CD4-positive, alpha-beta T cell (primary cell): Measurements from ENCODE around the gene ZSCAN5C. TPM values are rescaled to one million over a fixed set of nuclear protein-coding genes. Genes with fewer than 3 reads are reported as not detected.

Experiments
- ATAC-seq: fragments of 200-7000 bp; cut with Tn5 transposase; one replicate; pipeline ENCODE4 v1.10.0; 2022; ENCODE audit warnings: mild to moderate bottlenecking; ENCODE audit not compliant: poor library complexity
- CTCF ChIA-PET: fragments of 350-600 bp; sonication (Branson Sonifier 250); formaldehyde crosslinking; loops from one replicate; lab custom pipeline; 2021; ENCODE audit warnings: antibody characterized with exemption, inconsistent platforms; lab: Charles Lee
- POLR2A ChIA-PET: fragments of 350-600 bp; sonication (Branson Sonifier 250); formaldehyde crosslinking; loops from one replicate; lab custom pipeline; 2021; ENCODE audit warnings: antibody characterized with exemption, inconsistent platforms; lab: Charles Lee
- DNase-seq, 14 experiments: peaks; one replicate each; pipeline ENCODE4 v3.0.0-alpha.2; 2013 to 2020; ENCODE audit warnings: mixed read lengths in 2 of 14
- H3K27ac ChIP-seq, 2 donors: one replicate each; pipeline versions ENCODE4 v1.5.1 to v1.7.0; 2013; ENCODE audit warnings: low read length in 2 of 2, low read depth in 1 of 2, mild to moderate bottlenecking in 1 of 2
- H3K27me3 ChIP-seq, 2 experiments: 1 replicate in 1 of 2; 2 replicates in 1 of 2; pipeline versions ENCODE4 v1.6.1 to v1.7.0; 2013; ENCODE audit warnings: low read length in 2 of 2, control low read depth in 1 of 2, mild to moderate bottlenecking in 1 of 2, moderate library complexity in 1 of 2; ENCODE audit not compliant: insufficient read depth in 2 of 2, control insufficient read depth in 1 of 2
- H3K36me3 ChIP-seq: one replicate; pipeline ENCODE4 v1.6.1; 2013; ENCODE audit warnings: low read length, control low read depth; ENCODE audit not compliant: insufficient read depth
- H3K4me1 ChIP-seq: one replicate; pipeline ENCODE4 v1.6.1; 2013; ENCODE audit warnings: low read length, control low read depth; ENCODE audit not compliant: insufficient read depth
- H3K4me3 ChIP-seq: one replicate; pipeline ENCODE4 v1.5.1; 2013; ENCODE audit warnings: mild to moderate bottlenecking, low read length, moderate library complexity
- H3K9me3 ChIP-seq, 2 experiments: 1 replicate in 1 of 2; 2 replicates in 1 of 2; pipeline versions ENCODE4 v1.6.1 to v1.7.0; 2013; ENCODE audit warnings: low read length in 2 of 2, mild to moderate bottlenecking in 2 of 2, control low read depth in 1 of 2, moderate library complexity in 1 of 2; ENCODE audit not compliant: control insufficient read depth in 1 of 2, insufficient read depth in 1 of 2
- H3K27ac Mint-ChIP-seq: one replicate; pipeline ENCODE4 v1.8.0; 2020; ENCODE audit warnings: mixed read lengths
- H3K27me3 Mint-ChIP-seq: one replicate; pipeline ENCODE4 v1.8.0; 2021; ENCODE audit warnings: mixed read lengths
- H3K36me3 Mint-ChIP-seq: one replicate; pipeline ENCODE4 v1.8.0; 2021; ENCODE audit warnings: low read depth, mixed read lengths
- H3K4me1 Mint-ChIP-seq: one replicate; pipeline ENCODE4 v1.8.0; 2021; ENCODE audit warnings: low read depth, mixed read lengths
- H3K4me3 Mint-ChIP-seq: one replicate; pipeline ENCODE4 v1.8.0; 2020; ENCODE audit warnings: mild to moderate bottlenecking, mixed read lengths
- H3K9me3 Mint-ChIP-seq: one replicate; pipeline ENCODE4 v1.8.0; 2020; ENCODE audit warnings: mixed read lengths
- intact Hi-C, 2 experiments: fragments of 100-400 bp; cut with DNase I in 1 of 2; cut with micrococcal nuclease in 1 of 2; formaldehyde crosslinking; loops; one replicate each; pipeline versions ENCODE4 v1.15.1 to v1.9.0; 2023 to 2025; cut with DNase I, micrococcal nuclease
- total RNA-seq, 174 experiments: library from RNA in 2 of 174; stranded (reverse) in 2 of 174; gene quantifications; one replicate each; pipeline ENCODE4 v1.2.3 and lab custom pipeline; 2021 to 2026
- TF ChIP-seq, protein P1 (sequence below): fragments of 200-600 bp; IDR thresholded peaks from one replicate; pipeline ENCODE4 v1.8.0; 2022; ENCODE audit warnings: antibody characterized with exemption, mild to moderate bottlenecking

Gene ZSCAN5C
- total RNA-seq, 2 experiments from 2014 or later, result not detected

- ATAC-seq (no peak), DNase-seq (no peak)
- ChIA-PET CTCF (no interaction called here), POLR2A (no interaction called here)
- H3K9me3 Mint-ChIP-seq, result no peaks in the 10 kb centered on the region
- peaks cover 0 to 2% of the 10 kb centered on the region in 2 experiments for H3K27me3 ChIP-seq
- no peaks in the 10 kb centered on the region for H3K9me3 ChIP-seq
- H3K4me1 Mint-ChIP-seq, result peaks cover 2% of the 10 kb centered on the region
- no peaks in the 10 kb centered on the region for H3K36me3 Mint-ChIP-seq
- H3K27me3 Mint-ChIP-seq, result peaks cover 6% of the 10 kb centered on the region
- no peak overlapping the region for H3K4me3 Mint-ChIP-seq
- TF ChIP-seq, protein P1, sequence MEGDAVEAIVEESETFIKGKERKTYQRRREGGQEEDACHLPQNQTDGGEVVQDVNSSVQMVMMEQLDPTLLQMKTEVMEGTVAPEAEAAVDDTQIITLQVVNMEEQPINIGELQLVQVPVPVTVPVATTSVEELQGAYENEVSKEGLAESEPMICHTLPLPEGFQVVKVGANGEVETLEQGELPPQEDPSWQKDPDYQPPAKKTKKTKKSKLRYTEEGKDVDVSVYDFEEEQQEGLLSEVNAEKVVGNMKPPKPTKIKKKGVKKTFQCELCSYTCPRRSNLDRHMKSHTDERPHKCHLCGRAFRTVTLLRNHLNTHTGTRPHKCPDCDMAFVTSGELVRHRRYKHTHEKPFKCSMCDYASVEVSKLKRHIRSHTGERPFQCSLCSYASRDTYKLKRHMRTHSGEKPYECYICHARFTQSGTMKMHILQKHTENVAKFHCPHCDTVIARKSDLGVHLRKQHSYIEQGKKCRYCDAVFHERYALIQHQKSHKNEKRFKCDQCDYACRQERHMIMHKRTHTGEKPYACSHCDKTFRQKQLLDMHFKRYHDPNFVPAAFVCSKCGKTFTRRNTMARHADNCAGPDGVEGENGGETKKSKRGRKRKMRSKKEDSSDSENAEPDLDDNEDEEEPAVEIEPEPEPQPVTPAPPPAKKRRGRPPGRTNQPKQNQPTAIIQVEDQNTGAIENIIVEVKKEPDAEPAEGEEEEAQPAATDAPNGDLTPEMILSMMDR, result no peak
- no peak overlapping the region for H3K4me3 ChIP-seq
- H3K36me3 ChIP-seq, result no peaks in the 10 kb centered on the region
- intact Hi-C loops, result no loop called here
- no peak overlapping the region for H3K27ac Mint-ChIP-seq
- peaks cover under 1% of the 10 kb centered on the region for H3K4me1 ChIP-seq
- no peak overlapping the region for H3K27ac ChIP-seq
Observed at GRCh38 chr19:56176881-56177280, 25.2 kb upstream of the ZSCAN5C start.

DNA sequence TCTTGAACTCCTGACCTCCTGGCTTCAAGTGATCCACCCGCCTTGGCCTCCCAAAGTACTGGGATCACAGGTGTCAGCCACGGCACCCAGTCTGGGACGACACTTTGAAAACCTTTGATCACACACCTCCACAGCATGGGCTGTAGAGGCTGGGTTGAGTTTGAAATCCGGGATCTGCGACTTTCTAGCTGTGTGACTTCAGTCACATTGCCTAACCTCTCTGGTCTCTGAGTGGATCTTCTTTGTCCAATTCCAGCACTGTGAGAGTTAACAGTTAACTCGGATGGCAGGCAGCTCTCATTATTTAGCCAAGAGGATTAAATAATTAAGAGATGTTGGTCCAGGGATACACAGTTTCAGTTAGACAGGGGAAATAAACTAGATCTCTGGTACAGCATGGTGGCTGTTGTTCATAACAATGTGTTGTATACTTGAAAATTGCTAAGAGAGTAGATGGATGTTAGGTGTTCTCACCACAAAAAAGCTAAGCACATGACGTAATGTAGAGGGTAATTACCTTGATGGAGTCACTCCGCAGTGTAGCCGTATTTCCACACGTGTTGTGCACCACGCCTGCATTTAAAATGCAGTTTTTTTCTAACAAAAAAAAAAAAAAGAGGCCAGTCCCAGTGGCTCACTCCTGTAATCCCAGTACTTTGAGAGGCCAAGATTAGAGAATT lies 24.4 kb upstream of the ZSCAN5C start:
- POLR2A ChIA-PET, result no interaction called here
- ATAC-seq, result no peak

GRCh38 chr19:56189785-56190184 lies 12.3 kb upstream of the ZSCAN5C start:
- no peak overlapping the region for H3K4me3 ChIP-seq
- no peak overlapping the region for H3K27ac Mint-ChIP-seq
- intact Hi-C loops, result no loop called here
- peaks cover 0 to 2% of the 10 kb centered on the region in 2 experiments for H3K27me3 ChIP-seq
- H3K36me3 ChIP-seq, result no peaks in the 10 kb centered on the region
- H3K9me3 ChIP-seq, result no peaks in the 10 kb centered on the region
- H3K4me1 Mint-ChIP-seq, result no peaks in the 10 kb centered on the region
- H3K36me3 Mint-ChIP-seq, result no peaks in the 10 kb centered on the region
- TF ChIP-seq, protein P1, result no peak
- no peak for DNase-seq
- H3K27me3 Mint-ChIP-seq, result peaks cover 17% of the 10 kb centered on the region
- no peak for ATAC-seq
- ChIA-PET CTCF (no interaction called here), POLR2A (no interaction called here)
- no peaks in the 10 kb centered on the region for H3K9me3 Mint-ChIP-seq
- no peak overlapping the region for H3K27ac ChIP-seq
- H3K4me1 ChIP-seq, result no peaks in the 10 kb centered on the region
- H3K4me3 Mint-ChIP-seq, result no peak overlapping the region

More for the DNA sequence above, 24.4 kb upstream of the ZSCAN5C start:
- no peaks in the 10 kb centered on the region for H3K36me3 Mint-ChIP-seq
- TF ChIP-seq, protein P1, result no peak
- peaks cover 0 to 2% of the 10 kb centered on the region in 2 experiments for H3K27me3 ChIP-seq
- H3K36me3 ChIP-seq, result no peaks in the 10 kb centered on the region
- H3K4me3 Mint-ChIP-seq, result no peak overlapping the region
- DNase-seq, result no peak
- no peak overlapping the region for H3K27ac Mint-ChIP-seq
- peaks cover 6% of the 10 kb centered on the region for H3K27me3 Mint-ChIP-seq
- no peaks in the 10 kb centered on the region for H3K9me3 ChIP-seq
- H3K4me1 ChIP-seq, result no peaks in the 10 kb centered on the region
- intact Hi-C loops, result no loop called here
- H3K9me3 Mint-ChIP-seq, result no peaks in the 10 kb centered on the region
- no peaks in the 10 kb centered on the region for H3K4me1 Mint-ChIP-seq
- no peak overlapping the region for H3K4me3 ChIP-seq
- no peak overlapping the region for H3K27ac ChIP-seq
- CTCF ChIA-PET, result interaction anchor here (0.7 kb wide), 1 partner anchor 22 kb away, joined by 4 read pairs; no protein-coding TSS in a partner anchor
